IMR-90 (cell line): ENCODE data around the gene PTCD2. TPM values are rescaled to one million over a fixed set of nuclear protein-coding genes. Genes with fewer than 3 reads are reported as not detected.

Experiments
- ATAC-seq: fragments of 200-7000 bp; cut with Tn5 transposase; 2 replicates; pipeline ENCODE4 v1.9.1; 2020; ENCODE audit warnings: low read depth, mild to moderate bottlenecking, moderate library complexity
- BruUV-seq: library from RNA; stranded (reverse); fragments of 400-500 nt; replicated peaks from 2 replicates; lab custom pipeline; 2021; lab: Mats Ljungman, UMichigan
- CTCF ChIA-PET: fragments of 300-600 bp; formaldehyde crosslinking; extraction: SDS; loops from one replicate; lab custom pipeline; 2021; ENCODE audit warnings: antibody characterized with exemption; lab: Yijun Ruan, JAX
- POLR2A ChIA-PET: fragments of 300-600 bp; sonication (Branson Sonifier 250); formaldehyde crosslinking; loops from one replicate; lab custom pipeline; 2022; ENCODE audit warnings: antibody characterized with exemption; ENCODE audit not compliant: unreplicated experiment; lab: Charles Lee
- DNase-seq: peaks from one replicate; pipeline ENCODE4 v3.0.0; 2013
- H2AFZ ChIP-seq: replicated peaks from 2 replicates; pipeline ENCODE3; 2013; ENCODE audit warnings: low read length, mild to moderate bottlenecking; ENCODE audit not compliant: poor library complexity
- H2AK5ac ChIP-seq: 2 replicates; pipeline ENCODE4 v1.6.1; 2013; ENCODE audit warnings: low read depth, low read length, inconsistent platforms
- H2AK9ac ChIP-seq: replicated peaks from 2 replicates; pipeline ENCODE3; 2013; ENCODE audit warnings: mild to moderate bottlenecking, low read depth, low read length, moderate library complexity; ENCODE audit not compliant: poor library complexity
- H2BK120ac ChIP-seq: 2 replicates; pipeline ENCODE4 v1.6.1; 2013; ENCODE audit warnings: low read depth, low read length, inconsistent platforms
- H2BK15ac ChIP-seq: 3 replicates; pipeline ENCODE4 v1.6.1; 2013; ENCODE audit warnings: low read depth, low read length, inconsistent platforms
- H2BK20ac ChIP-seq: 2 replicates; pipeline ENCODE4 v1.6.1; 2013; ENCODE audit warnings: low read depth, mild to moderate bottlenecking, inconsistent platforms, low read length, moderate library complexity
- H2BK5ac ChIP-seq: 2 replicates; pipeline ENCODE4 v1.6.1; 2013; ENCODE audit warnings: mild to moderate bottlenecking, low read depth, low read length, inconsistent platforms; ENCODE audit not compliant: poor library complexity, severe bottlenecking
- H3K14ac ChIP-seq: replicated peaks from 2 replicates; pipeline ENCODE4 v1.6.1; 2013; ENCODE audit warnings: low read depth, low read length, inconsistent platforms
- H3K18ac ChIP-seq: 2 replicates; pipeline ENCODE4 v1.6.1; 2013; ENCODE audit warnings: low read depth, low read length, control low read depth
- H3K23ac ChIP-seq: 2 replicates; pipeline ENCODE4 v1.6.1; 2013; ENCODE audit warnings: low read depth, low read length, inconsistent platforms
- H3K27ac ChIP-seq: 2 replicates; pipeline ENCODE4 v1.5.1; 2013; ENCODE audit warnings: mild to moderate bottlenecking, control low read depth, low read length; ENCODE audit not compliant: insufficient read depth
- H3K27me3 ChIP-seq: 2 replicates; pipeline ENCODE4 v1.6.1; 2013; ENCODE audit warnings: low read length; ENCODE audit not compliant: control insufficient read depth, insufficient read depth
- H3K36me3 ChIP-seq: 2 replicates; pipeline ENCODE4 v1.6.1; 2013; ENCODE audit warnings: low read length, mixed read lengths; ENCODE audit not compliant: control insufficient read depth, insufficient read depth
- H3K4ac ChIP-seq: 2 replicates; pipeline ENCODE4 v1.6.1; 2013; ENCODE audit warnings: low read depth, low read length, inconsistent platforms
- H3K4me1 ChIP-seq: 2 replicates; pipeline ENCODE4 v1.6.1; 2013; ENCODE audit warnings: low read length, mixed read lengths; ENCODE audit not compliant: control insufficient read depth, insufficient read depth
- H3K4me2 ChIP-seq: 2 replicates; pipeline ENCODE4 v1.6.1; 2013; ENCODE audit warnings: low read depth, mild to moderate bottlenecking, control low read depth, low read length, moderate library complexity
- H3K4me3 ChIP-seq: 2 replicates; pipeline ENCODE4 v1.5.1; 2013; ENCODE audit warnings: low read depth, mild to moderate bottlenecking, control low read depth, low read length, moderate library complexity; ENCODE audit not compliant: insufficient read depth
- H3K56ac ChIP-seq: 2 replicates; pipeline ENCODE4 v1.6.1; 2013; ENCODE audit warnings: low read length, inconsistent platforms; ENCODE audit not compliant: insufficient read depth; ENCODE audit errors: extremely low read depth
- H3K79me1 ChIP-seq, 2 experiments: 2 replicates each; pipeline ENCODE4 v1.6.1; 2013; ENCODE audit warnings: low read length in 2 of 2, inconsistent platforms in 1 of 2, low read depth in 1 of 2
- H3K9ac ChIP-seq: 2 replicates; pipeline ENCODE4 v1.6.1; 2013; ENCODE audit warnings: low read depth, low read length, control low read depth
- H3K9me1 ChIP-seq: 2 replicates; pipeline ENCODE4 v1.6.1; 2013; ENCODE audit warnings: low read length, inconsistent platforms; ENCODE audit not compliant: insufficient read depth
- H3K9me3 ChIP-seq: 2 replicates; pipeline ENCODE4 v1.6.1; 2013; ENCODE audit warnings: low read length; ENCODE audit not compliant: control insufficient read depth, insufficient read depth
- H4K20me1 ChIP-seq: 2 replicates; pipeline ENCODE4 v1.6.1; 2013; ENCODE audit warnings: low read length, inconsistent platforms; ENCODE audit not compliant: insufficient read depth
- H4K5ac ChIP-seq: 2 replicates; pipeline ENCODE4 v1.6.1; 2013; ENCODE audit warnings: mild to moderate bottlenecking, low read depth, low read length, control low read depth
- H4K8ac ChIP-seq, 2 experiments: 2 replicates each; pipeline ENCODE4 v1.6.1; 2013; ENCODE audit warnings: low read depth in 2 of 2, low read length in 2 of 2, control low read depth in 1 of 2, inconsistent platforms in 1 of 2
- H4K91ac ChIP-seq: 2 replicates; pipeline ENCODE4 v1.6.1; 2013; ENCODE audit warnings: low read depth, low read length, inconsistent platforms; ENCODE audit not compliant: insufficient read depth
- MAZ ChIP-seq: IDR thresholded peaks from 2 replicates; pipeline ENCODE4 v1.6.1; 2012; ENCODE audit warnings: low read depth, mild to moderate bottlenecking, low read length, improper control_type of control experiment, moderate library complexity, borderline replicate concordance
- NFE2L2 ChIP-seq: fragments of 150-350 bp; IDR thresholded peaks from 2 replicates; pipeline ENCODE4 v1.6.1; 2016; ENCODE audit warnings: low read depth, mild to moderate bottlenecking, low read length
- POLR2A ChIP-seq: IDR thresholded peaks from 2 replicates; pipeline ENCODE4 v1.6.1; 2012; ENCODE audit warnings: mild to moderate bottlenecking, low read depth, low read length
- RCOR1 ChIP-seq: IDR thresholded peaks from 2 replicates; pipeline ENCODE4 v1.6.1; 2012; ENCODE audit warnings: mild to moderate bottlenecking, low read length, improper control_type of control experiment; ENCODE audit not compliant: insufficient replicate concordance
- WGBS, 2 experiments: methylation state at CpG; one replicate each; pipeline versions ENCODE4 v1.1.5 to v1.1.7; 2013; ENCODE audit warnings: missing lambda C conversion rate in 2 of 2; ENCODE audit not compliant: insufficient read length in 1 of 2; ENCODE audit errors: extremely low coverage in 2 of 2; 5-methylcytosine and 5-hydroxymethylcytosine counted together
- dilution Hi-C: fragments of 300-500 bp; cut with HindIII; formaldehyde crosslinking; loops from one replicate; pipeline ENCODE4 v1.14.3; 2018; ENCODE audit warnings: low sequenced_read_pairs; ENCODE audit not compliant: unreplicated experiment
- in situ Hi-C: fragments of 300-500 bp; cut with MboI; formaldehyde crosslinking; loops from 3 replicates; pipeline ENCODE4 v1.14.3; 2019; ENCODE audit warnings: low sequenced_read_pairs, inconsistent platforms, mixed read lengths
- intact Hi-C: fragments of 100-400 bp; cut with micrococcal nuclease; formaldehyde crosslinking; loops from 2 replicates; pipeline ENCODE4 v1.10.0; 2022
- polyA plus RNA-seq, 3 experiments: library from polyadenylated mRNA; depleted of rRNA; stranded (reverse); fragments of >200 nt; gene quantifications; 2 replicates each; pipeline ENCODE4 v1.2.3, GENCODE V29; 2012; ENCODE audit warnings: low replicate concordance in 1 of 3
- total RNA-seq: library from RNA; depleted of rRNA; stranded (reverse); fragments of >200 nt; gene quantifications from 2 replicates; pipeline ENCODE4 v1.2.3, GENCODE V29; 2012

PTCD2 gene
- total and polyA plus RNA-seq, 2 of the 4 experiments (the other 2 are of a cell fraction), result 6.5 to 9.9 TPM

DNA sequence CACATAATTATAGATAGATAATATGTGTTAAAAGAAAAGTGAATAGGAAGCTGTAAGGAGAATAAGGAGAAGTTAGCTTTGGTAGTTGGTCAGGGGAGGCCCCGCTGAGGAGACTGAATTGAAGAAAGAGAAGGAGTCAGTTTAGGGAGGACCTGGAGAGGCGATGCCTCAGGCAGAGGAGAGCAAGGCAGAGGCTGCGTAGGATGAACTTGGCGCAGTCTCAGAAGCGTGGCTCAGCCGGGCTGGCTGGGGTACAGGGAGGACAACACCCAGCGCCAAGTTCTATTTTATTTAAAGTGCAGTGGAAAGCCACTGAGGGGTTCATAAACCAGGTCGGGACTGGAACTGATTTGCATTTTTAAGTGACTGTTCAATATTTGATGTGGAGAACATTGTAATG, 68.5 kb downstream of the PTCD2 start:
- intact Hi-C loops, result no loop called here

More for the DNA sequence above, 68.5 kb downstream of the PTCD2 start:
- H4K5ac ChIP-seq, result peak overlapping the region; percentile 20; the same call in 1 of the 2 replicates
- H2BK120ac ChIP-seq, result peak overlapping the region; percentile 95
- H3K27ac ChIP-seq, result no peak overlapping the region
- peak overlapping the region; percentile 76; the same call in 1 of the 2 replicates for H3K18ac ChIP-seq
- peaks cover 13% of the 10 kb centered on the region; the same call in 1 of the 2 replicates for H3K9me1 ChIP-seq
- H3K9ac ChIP-seq, result no peak overlapping the region
- DNase-seq, result no peak
- H3K4me2 ChIP-seq, result no peak overlapping the region
- no peaks in the 10 kb centered on the region for H3K79me1 ChIP-seq
- dilution Hi-C loops (no loop called here), in situ Hi-C loops (no loop called here)
- no peaks in the 10 kb centered on the region for H3K36me3 ChIP-seq
- H3K4ac ChIP-seq, result peak overlapping the region; percentile 94
- H2BK20ac ChIP-seq, result peak overlapping the region; percentile 100
- BruUV-seq, result no TSS peak
- no peak for ATAC-seq
- H2BK15ac ChIP-seq, result peak overlapping the region; percentile 55; the same call in 1 of the 3 replicates
- H3K27me3 ChIP-seq, result no peaks in the 10 kb centered on the region
- no peaks in the 10 kb centered on the region for H4K20me1 ChIP-seq
- H3K4me1 ChIP-seq, result peaks cover 11% of the 10 kb centered on the region; the same call in 1 of the 2 replicates
- POLR2A ChIA-PET, result no interaction called here
- peak overlapping the region; percentile 86 for H3K14ac ChIP-seq
- CTCF ChIA-PET, result interaction anchor here (1.1 kb wide), 1 partner anchor 9 kb away, joined by 5 read pairs; no protein-coding TSS in a partner anchor
- H3K56ac ChIP-seq, result 0 out of 2 replicates have a peak overlapping the region, but pooled peaks have one; percentile 51
- H2AK5ac ChIP-seq, result peak overlapping the region; percentile 93
- H4K91ac ChIP-seq, result peak overlapping the region; percentile 89
- H2AFZ ChIP-seq, result no peak overlapping the region
- 91% methylated on average over 8 of the region's 8 CpGs; no CpG with 5 or more reads in 1 of the 2 experiments for WGBS, 2 experiments
- no peak for TF ChIP-seq POLR2A
- no peak for TF ChIP-seq NFE2L2
- TF ChIP-seq RCOR1, result no peak
- no peak for TF ChIP-seq MAZ
- peak overlapping the region; percentile 23; the same call in 1 of the 2 replicates for H3K23ac ChIP-seq
- H4K8ac ChIP-seq, result peak overlapping the region; percentile 28 to 62; a peak in 2 of 4 replicates
- no peaks in the 10 kb centered on the region for H3K9me3 ChIP-seq
- peak overlapping the region; percentile 3 for H2AK9ac ChIP-seq
- no peak overlapping the region for H3K4me3 ChIP-seq
- peak overlapping the region; percentile 65 for H2BK5ac ChIP-seq
